HG03558 (cell line): ENCODE results near the gene SCG3.

Experiments used
- ATAC-seq: cut with Tn5 transposase; IDR thresholded peaks from one replicate; pipeline ENCODE4 v1.9.1; 2021; ENCODE audit warnings: moderate number of reproducible peaks; ENCODE audit not compliant: unreplicated experiment; ENCODE audit errors: extremely low read depth

Gene SCG3

DNA sequence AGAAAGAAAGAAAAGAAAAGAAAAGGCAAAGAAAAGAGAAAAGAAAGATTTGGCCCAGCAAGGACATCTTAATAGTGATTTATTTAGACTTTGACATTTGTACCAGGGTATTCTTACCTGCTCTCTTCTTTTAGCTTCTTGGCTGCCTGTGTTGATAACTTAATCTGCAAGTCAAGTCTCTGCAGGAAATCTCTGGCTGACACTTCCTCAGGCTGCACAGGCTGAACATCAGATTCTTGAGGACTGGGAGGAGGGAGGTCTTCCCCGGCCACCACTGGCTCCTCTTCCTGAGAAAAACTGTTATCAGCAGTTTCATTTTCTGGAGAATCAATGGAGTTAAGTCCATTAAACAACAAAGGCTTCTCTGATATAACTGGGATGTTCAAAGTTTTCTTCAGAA lies 43.4 kb downstream of the SCG3 start:
- ATAC-seq, result no peak

DNA sequence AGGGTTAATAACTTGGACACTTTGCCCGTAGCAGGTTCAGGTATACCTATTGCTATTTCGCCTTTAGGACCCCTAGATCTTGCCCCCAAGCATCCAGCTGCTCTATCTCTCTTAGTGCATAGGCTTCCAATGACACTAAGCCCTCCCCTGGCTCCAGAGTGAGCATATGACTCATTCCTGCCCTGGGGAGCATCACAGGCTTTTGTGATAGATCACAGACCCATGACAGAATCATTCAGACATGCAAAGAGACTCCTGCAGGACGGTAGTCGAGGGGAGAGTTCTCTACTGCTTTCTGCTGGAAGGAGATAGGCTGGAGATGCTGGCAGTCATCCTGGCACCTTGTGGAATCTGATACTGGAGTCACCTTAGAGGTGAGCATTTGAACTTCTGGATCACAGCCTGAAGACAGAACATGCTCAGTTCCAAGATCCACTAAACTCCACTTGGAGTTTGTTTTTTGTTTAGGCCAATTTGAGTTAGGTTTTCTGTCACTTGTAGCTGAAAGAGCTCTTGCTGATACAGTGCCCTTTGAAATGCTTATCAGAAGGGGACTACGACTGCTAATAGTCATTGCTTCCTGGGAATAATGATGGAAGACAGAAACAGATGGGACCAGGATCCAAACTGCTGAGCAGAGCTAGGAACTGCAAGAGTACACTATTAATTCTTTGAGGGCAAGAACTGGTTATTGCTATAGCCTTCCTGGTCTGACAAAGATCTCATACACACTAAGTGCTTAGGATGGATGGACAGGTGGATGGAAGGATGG lies 45.2 kb downstream of the SCG3 start:
- peak; percentile 70 for ATAC-seq

DNA sequence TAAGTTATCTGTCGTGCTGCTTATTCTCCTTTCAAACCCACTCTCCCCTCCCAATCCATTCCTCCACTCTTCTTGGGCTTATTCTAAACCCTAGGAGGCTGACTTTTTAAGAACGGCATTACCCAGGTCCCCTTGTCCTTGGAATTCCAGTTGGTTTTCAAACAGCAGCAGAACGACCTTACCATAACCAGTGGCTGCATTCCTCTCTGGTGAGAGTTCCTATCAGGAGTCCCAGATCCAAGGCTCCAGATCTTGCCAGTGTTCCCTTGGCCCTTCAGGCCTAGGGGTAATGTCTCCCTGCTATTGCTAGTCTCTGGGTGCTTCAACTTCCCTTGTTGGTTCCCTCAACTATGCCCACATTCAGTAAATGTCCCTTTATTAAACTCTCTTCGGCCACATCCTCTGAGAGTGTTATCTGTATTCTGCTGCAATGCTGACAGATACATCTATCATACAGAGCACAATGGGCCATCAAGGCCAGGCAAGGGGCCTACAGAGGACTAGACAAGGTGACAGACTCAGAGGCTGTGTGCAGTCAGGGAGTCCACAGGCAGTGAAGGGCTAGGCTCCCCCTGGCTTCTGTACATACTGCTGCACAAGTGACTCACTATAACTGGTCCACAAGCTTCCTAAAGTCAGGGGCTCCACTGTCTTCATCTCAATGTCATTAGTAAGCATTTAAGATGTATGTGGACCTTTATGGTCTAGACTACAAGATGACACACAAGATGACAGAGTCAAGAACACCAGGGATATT lies 46.0 kb downstream of the SCG3 start:
- no peak for ATAC-seq

DNA sequence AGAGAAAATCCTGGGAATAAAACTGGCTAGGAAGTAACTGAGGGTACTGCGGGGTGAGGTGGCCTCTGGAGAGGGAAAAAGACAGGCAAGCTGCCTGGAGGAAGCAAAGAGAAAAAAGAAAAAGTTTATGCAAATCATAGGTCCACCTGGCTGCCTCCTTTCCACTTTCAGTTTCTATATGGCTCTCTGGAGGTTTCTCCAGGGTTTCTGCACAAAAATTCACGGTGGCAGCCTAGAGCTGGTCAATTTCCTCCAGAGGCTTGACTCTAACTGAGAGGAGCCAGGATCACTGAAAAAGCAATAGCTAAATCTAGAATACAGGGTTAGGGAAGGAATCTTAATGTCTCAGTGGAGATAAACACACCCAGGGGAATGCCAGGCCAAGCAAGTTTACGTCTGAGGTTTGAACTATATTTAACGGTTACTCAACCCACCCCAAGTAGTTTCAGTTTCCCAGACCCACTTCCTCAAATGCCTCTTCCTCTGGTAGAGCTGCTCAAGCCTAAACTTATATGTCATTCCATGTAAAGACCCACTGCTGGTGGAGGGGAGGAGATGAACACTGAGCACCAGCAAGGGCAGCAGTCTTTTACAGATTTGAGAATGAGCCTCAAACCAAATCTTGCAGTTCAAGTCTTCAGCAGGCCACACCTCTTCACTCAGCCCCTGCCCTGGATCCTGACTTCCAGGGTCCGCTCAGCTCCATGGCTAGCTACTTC lies 50.4 kb downstream of the SCG3 start:
- ATAC-seq, result peak; percentile 29

DNA sequence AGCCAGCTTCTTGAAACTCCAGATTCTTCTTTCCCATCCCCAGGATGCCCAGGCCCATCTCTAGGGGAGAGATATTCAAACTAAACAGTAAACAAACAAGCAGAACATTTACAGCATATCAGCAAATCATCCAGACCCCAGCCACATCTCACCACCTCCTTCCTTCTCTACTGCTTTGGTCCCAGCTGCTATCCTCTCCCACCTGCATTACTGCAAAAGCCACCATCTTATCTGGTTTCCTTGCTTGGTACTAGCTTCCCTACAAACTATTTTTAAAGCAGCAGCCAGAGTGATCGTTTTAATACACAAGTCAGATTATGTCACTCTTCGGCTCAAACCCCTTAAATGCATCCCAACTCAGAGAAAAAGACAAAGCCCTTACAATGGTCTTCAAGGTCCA lies 51.3 kb downstream of the SCG3 start:
- no peak for ATAC-seq

DNA sequence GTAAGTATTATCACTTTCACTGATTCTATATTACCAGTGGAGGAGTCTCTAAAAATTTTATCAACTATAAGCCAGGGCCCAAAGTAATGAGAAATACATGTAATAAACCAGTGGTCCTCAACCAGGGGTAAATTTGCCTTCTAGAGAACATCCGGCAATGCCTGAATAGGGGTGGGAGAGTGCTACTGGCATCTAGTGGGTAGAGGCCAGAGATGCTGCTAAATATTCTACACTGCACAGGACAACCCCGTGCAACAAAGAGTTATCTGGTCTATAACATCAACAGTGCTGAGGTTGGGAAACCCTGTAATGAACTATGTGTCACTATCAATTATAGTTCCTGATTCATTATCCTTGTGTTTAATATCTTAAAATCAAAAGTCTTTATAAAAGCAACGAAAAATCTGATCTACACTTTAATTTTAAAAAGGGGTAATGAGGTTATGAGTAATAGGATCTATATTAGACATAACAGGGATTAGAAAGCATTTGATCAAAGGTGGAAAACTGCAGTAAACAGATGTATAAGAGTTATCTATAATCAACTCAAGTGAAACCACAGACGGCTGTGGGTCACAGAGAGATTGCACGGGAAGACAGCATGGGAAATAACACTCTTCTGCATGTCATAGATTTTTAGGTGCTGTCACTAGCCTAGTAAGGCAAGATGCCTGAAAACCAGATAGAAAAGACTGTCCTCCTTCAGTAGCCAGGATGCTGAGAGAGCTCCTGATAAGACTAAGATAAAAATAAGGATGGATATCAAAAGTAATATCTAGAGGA lies 54.1 kb downstream of the SCG3 start:
- ATAC-seq, result no peak

DNA sequence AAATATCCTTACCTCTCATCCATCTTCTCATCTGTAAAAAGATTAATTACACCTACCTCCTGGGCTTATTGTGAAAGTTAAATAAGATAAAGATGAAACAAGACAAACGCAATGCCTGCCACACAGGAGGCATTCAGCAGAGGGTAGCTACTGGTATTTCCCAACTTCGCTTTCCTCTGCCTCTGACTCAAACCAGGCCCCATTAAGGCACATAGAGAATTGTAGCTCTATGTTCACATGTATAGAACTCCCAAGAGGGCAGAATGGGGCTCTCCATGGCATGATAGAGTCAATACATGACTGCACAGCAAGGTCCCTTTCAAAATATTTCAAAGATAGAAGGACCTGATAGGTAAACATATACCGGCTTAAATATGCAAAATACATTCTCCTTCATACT lies 54.8 kb downstream of the SCG3 start:
- ATAC-seq, result no peak

DNA sequence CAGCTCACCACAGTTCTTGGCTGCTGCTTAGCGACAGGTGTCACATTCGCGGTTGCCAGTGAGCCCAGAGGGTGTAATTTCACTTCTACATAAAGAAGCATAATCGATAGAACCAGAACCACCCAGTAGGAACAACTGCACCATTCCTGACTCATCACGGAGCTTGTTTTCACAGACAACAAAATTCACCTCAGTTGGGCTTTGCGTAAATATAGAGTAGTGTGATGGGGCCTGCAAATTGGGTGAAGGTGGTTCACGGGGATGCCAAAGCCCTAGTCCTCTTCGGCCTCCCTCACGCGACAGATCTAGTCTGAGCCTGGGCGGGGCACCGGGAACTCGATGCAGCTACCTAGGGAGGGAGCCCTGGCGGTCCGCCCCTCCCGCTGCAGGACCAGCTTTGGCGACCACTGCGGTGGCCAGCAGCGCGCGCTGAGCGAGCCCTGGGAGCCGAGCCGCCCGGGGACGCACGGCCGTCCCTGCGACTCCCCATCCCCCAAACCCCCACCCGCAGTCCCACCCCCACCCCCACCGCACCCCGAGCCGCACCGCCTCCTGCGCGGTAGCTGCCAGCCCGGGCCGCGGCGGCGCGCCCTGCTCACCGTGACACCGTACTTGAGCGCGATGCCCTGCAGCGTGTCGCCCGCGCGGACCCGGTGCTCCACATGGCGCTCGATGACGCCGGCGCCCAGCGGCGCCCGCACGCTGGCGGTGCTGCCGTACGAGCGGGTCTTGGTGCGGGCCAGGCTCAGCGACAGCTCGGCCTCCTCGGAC lies 55.6 kb downstream of the SCG3 start:
- ATAC-seq, result no peak

DNA sequence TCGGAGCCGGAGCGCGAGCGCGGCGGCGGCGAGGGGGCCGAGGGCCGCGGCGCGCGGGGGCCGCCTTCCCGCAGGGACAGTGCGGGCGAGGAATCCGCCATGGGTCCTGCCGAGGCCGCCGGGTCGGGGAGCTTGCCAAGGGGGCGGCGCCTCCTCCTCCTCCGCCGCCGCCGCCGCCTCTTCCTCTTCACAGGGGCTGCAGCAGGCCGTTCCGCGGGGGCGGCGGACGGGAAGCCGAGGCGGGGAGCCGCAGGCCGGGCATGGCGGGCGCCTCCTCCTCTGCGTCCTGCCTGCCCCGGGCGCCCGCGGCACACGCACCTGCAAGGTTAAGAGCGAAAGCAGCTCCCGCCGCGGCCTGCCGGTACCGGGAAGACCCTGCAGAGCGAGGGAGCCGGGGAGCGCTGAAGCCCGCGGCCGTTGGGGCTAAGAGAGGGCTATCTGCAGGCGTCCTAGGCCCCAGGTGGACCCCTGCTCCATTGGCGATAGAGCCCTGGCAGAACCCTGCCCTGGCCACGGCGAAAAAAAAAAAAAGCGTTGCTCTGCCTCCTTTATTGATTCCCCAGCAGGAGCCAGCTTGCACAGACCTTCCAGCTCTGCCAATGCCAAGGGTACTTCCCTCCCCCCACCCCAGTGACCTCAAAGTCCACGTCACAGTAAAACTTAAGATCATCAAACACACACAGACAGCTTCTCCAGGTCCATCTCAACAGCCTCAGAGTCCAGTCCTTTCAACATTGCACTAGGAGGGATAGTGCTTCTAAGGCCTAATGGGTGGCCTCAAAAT lies 56.4 kb downstream of the SCG3 start, which contains the start of gene LYSMD2:
LYSMD2 (minus strand) TSS at position 134 of the 784 bp plus-strand sequence; CDS start at position 101, 33 bp downstream.
- no peak for ATAC-seq

DNA sequence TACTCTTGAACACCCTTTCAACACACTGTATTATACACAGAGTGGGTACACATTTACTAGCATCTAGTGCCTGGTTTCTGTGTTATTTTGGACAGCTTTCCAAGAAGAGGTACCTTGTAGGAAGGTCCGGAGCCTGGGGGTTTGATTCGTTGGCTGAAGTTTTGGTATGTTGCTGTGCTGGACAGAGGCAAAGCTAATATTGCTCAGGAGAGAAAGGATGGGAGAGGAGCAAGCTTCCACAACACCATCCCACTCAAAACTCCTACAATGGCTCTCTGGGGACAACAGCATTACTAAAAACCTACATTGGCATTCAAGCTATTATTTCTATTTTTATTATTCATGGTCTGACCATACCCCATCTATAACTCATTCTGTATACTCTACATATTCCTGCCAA lies 57.2 kb downstream of the SCG3 start:
- ATAC-seq, result no peak

DNA sequence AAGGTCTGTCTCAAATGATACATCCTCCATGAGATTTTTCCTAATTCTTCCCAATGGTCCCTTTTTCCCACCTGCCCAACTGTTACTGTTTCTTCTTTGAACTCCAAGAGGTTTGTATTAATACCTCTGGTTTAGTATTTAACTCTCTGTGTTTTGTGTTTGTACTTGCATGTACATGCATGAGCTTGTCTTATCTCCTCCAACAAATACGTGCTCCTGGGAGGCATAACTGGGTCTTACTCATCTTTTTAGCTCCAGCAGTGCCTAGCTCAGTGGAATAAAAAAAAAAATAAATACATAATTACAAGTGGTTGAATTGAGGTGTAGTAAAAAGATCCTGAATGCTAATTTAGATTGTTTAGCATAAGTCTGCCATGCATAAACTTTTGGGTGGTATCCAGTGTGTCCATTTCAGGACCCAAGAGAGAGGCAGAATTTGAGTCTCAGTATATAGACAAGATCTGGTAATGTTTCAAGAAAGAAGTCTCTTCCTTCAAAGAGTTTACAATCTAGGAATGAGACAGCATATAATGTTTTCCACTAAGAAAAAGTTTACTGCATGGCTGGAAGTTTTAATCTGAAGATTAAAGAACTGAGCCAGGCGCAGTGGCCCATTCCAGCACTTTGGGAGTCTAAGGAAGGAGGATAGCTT lies 57.9 kb downstream of the SCG3 start:
- no peak for ATAC-seq

DNA sequence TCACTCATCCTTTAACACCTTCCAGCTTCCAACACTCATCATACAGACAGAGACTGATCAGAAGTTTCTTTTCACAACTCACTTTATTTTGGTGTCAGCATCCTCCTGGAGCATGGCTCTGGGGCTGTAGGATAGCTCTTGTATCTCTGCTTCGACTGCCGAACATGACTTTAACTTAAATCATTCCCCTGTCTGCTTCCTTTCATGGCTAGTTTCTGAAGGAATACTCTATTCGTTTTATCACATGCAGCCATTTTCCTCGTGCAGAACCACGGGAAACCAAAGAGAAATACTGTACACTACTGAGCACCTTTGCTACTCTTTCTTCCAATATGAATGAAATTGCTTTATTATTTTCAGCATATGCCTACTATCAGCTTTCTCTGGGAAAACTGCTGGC lies 68.0 kb downstream of the SCG3 start:
- no peak for ATAC-seq

DNA sequence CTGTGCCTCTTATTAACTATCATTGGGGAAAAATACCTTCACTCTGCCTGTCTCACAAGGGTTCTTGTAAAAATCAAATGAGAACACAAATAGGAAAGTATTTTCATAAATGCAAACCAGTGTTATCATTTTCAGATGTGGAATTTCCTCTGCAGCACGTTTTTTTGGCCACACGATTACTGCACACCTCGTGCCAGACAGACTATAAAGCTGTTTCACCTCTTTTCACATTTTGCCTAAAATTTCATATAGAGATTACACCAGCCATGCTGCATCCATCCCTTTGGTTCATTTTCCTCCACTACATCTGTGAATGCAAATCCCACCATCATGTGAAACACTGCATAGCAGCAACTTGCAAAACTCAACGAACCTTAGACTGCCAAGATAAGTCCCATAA lies 68.9 kb downstream of the SCG3 start:
- no peak for ATAC-seq

DNA sequence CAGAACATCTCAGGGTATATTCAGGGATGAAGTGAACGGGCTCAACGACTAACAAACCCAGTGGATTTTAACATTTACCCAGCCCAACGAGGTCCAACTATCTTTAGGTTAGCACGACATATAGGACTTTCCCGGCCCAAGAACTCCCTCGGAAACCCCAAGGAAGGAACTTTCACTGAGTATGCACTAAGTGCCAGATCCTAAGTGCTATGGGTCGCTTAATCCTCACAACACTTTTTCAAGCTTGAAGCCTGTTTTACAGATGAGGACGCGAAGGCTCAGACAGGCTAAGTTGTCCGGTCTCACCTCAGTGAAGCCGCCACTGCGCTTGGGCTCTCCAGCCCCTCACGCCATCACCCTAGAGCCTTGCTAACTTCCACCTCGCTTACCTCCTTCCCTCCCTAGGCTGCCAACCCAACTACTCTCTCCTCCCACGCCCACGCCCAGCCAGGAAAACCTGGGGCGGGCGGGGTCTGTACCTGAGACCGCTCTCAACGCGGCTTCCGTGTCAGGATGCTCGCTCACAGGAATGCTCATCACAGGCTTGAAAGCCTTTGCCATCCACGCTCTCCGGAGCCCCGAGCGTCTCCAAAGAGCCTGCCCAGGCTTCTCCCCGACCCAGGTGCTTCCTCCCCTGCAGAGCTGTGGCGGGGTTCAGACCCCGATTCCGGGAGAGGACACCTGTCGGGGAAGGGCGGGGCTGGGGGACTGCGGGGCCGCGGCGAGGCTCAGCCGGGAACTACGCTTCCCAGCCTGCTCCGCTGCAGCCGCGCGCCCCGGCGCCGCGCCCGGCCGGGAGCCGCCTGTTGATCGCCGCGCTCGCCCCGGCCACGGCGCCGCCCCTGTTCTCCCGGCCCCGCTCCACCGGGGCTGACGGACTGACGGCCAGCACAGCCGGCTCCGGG lies 69.7 kb downstream of the SCG3 start, which contains the start of gene TMOD2:
TMOD2 (plus strand) TSS at position 806 of the 905 bp plus-strand sequence. CDS start 14,845 bp downstream, outside the sequence.
- peak; percentile 63 for ATAC-seq

DNA sequence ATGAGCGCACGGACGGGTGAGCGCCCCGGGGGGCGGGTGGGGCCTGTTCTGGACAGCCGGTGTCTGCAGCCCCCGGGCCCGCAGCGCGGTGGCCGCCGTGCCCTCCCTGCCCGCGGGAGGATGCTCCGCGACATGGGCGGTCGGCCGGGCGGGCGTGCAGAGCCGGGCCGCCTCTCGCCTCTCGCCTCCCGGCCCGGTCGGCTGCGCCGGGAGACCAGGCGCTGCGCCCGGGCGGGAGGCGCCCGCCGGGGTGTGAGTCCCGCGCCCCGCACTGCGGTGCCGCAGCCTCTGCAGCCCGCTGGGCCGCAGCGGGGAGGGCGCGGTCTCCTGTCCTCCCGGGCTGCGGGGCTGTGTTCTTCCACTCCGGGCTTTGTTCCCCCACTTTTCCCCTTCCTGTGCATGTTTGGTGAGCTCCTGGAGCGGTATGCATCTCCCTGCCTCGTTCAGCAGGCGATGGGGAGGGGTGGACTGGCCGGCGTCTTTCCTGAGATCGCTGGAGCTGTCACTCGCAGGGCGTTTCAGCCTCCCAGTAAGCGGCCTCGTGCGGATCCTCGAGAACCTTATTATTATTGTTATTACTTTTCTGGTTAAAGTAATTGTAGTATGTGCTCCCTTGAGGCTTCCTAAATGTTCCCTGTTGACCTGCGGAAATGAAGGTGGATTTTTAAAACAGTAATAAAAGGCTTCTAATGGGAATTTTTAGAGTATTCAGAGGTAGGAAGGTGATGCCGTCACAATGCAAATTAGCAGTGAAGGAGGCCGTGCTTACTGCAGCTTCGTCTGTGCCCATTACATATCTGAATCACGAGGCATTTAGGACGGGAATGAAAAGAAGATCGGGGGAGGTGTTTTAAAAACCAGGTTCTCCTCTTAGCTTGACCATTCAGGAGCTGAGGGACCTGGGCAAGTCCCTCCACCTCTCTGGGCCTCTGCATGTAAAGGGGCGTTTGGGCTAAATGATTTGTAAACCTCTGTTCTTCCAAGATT lies 70.7 kb downstream of the SCG3 start:
- peak; percentile 12 for ATAC-seq

DNA sequence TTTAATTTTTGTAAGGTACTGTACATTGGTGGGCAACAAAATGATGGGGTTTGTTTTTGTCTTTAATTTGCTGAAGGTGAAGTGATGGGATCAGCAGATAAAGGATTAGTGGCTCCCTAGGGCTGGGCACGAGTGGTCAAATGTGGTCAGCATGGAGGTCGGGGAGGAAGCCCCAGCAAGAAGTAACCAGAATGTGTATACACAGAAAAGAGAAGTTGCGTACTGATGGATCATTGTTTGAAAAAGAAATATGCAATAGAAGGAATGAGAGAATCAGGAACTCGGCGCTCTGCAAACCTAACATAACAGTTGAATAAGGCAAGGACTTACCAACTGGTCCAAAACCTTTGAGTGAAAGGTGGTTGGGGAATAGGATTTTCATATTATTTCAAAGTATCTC lies 71.6 kb downstream of the SCG3 start:
- no peak for ATAC-seq
